Gastroesophageal sphincter (tissue), 4 donors: Measurements from ENCODE around the gene C1QTNF1. TPM values are rescaled to one million over a fixed set of nuclear protein-coding genes. Genes with fewer than 3 reads are reported as not detected.

Experiments
- ATAC-seq: fragments of 150-250 bp; one replicate; pipeline ENCODE4 v1.9.1; 2016; ENCODE audit warnings: mild to moderate bottlenecking, moderate library complexity
- H3K27ac ChIP-seq, 4 donors: fragments of 200-600 bp; sonication (generic) in 3 of 4; 1 replicate in 3 of 4; 2 replicates in 1 of 4; pipeline ENCODE4 v1.5.1; 2016 to 2019
- H3K27me3 ChIP-seq: fragments of 200-600 bp; sonication (generic); one replicate; pipeline ENCODE4 v1.5.1; 2019
- H3K36me3 ChIP-seq, 2 donors: fragments of 200-600 bp; sonication (generic); one replicate each; pipeline ENCODE4 v1.5.1; 2019; ENCODE audit warnings: control low read depth in 1 of 2
- H3K4me1 ChIP-seq, 3 donors: fragments of 200-600 bp; sonication (generic); 1 replicate in 2 of 3; 2 replicates in 1 of 3; pipeline ENCODE4 v1.5.1; 2016 to 2019; ENCODE audit warnings: control low read depth in 2 of 3
- H3K4me3 ChIP-seq, 2 donors: fragments of 200-600 bp; sonication (generic); one replicate each; pipeline ENCODE4 v1.5.1; 2019; ENCODE audit warnings: mild to moderate bottlenecking in 1 of 2, moderate library complexity in 1 of 2
- H3K9me3 ChIP-seq, 3 donors: fragments of 200-600 bp; sonication (generic); one replicate each; pipeline ENCODE4 v1.5.1; 2017 to 2019; ENCODE audit warnings: control low read depth in 2 of 3
- CTCF ChIP-seq, 4 experiments: fragments of 200-600 bp in 2 of 4; fragments of 450-650 bp in 2 of 4; sonication (generic) in 1 of 4; IDR thresholded peaks; one replicate each; pipeline ENCODE4 v1.5.1; 2017 to 2019; ENCODE audit warnings: antibody characterized with exemption in 4 of 4, mild to moderate bottlenecking in 2 of 4, moderate library complexity in 2 of 4
- EP300 ChIP-seq: sonication (generic); formaldehyde crosslinking; IDR thresholded peaks from one replicate; pipeline ENCODE4 v1.6.1; 2017; ENCODE audit warnings: antibody characterized with exemption, mild to moderate bottlenecking
- POLR2A ChIP-seq, 2 donors: fragments of 450-650 bp; IDR thresholded peaks; one replicate each; pipeline ENCODE4 v1.6.1; 2017; ENCODE audit warnings: antibody characterized with exemption in 2 of 2, mild to moderate bottlenecking in 2 of 2, moderate library complexity in 1 of 2
- POLR2AphosphoS5 ChIP-seq: sonication (generic); formaldehyde crosslinking; IDR thresholded peaks from one replicate; pipeline ENCODE4 v1.6.1; 2017; ENCODE audit warnings: antibody characterized with exemption
- WGBS, 2 donors: methylation state at CpG; one replicate each; pipeline ENCODE4 v1.1.5; 2018; ENCODE audit warnings: low coverage in 1 of 2; 5-methylcytosine and 5-hydroxymethylcytosine counted together
- total RNA-seq, 4 donors: library from RNA; depleted of rRNA; stranded (reverse); fragments of >200 nt; gene quantifications; one replicate each; pipeline ENCODE4 v1.1.0, GENCODE V29; 2016

Gene C1QTNF1
- total RNA-seq, 4 donors from 2014 or later, result 50.8 to 76.5 (median 72.3) TPM

- H3K36me3 ChIP-seq, result peaks cover 0 to 78% of the 10 kb centered on the region in 2 donors
These were observed 26.7 kb upstream of the C1QTNF1 start for GRCh38 chr17:78997231-78997741.

GRCh38 chr17:78997881-78998280 lies 26.1 kb upstream of the C1QTNF1 start:
- Histone ChIP-seq H3K4me1 (peaks cover 0 to 28% (median 0%) of the 10 kb centered on the region in 3 donors), H3K4me3 (no peak overlapping the region), H3K27me3 (no peaks in the 10 kb centered on the region), H3K27ac (no peak overlapping the region), H3K36me3 (peaks cover 0 to 79% of the 10 kb centered on the region in 2 donors), H3K9me3 (no peaks in the 10 kb centered on the region)
- TF ChIP-seq POLR2A (IDR thresholded peaks at IDR 0.05), result no peak
- TF ChIP-seq CTCF (IDR thresholded peaks at IDR 0.05), result no peak
- no peak for TF ChIP-seq EP300
- 88% methylated on average over 4 of the region's 6 CpGs; no CpG with 5 or more reads in 1 of the 2 donors for WGBS, 2 donors
- no peak for ATAC-seq

More at GRCh38 chr17:78997231-78997741, 26.7 kb upstream of the C1QTNF1 start:
- no peak overlapping the region for H3K27ac ChIP-seq
- TF ChIP-seq POLR2A (IDR thresholded peaks at IDR 0.05) (no peak), EP300 (no peak), CTCF (IDR thresholded peaks at IDR 0.05) (no peak), POLR2AphosphoS5 (no peak)
- 91 to 93% methylated on average over 6 to 7 of the region's 27 CpGs for WGBS, 2 donors
- no peak for ATAC-seq
- H3K9me3 ChIP-seq, result no peaks in the 10 kb centered on the region
- H3K27me3 ChIP-seq, result no peaks in the 10 kb centered on the region
- peaks cover 0 to 28% (median 0%) of the 10 kb centered on the region in 3 donors for H3K4me1 ChIP-seq
- H3K4me3 ChIP-seq, result no peak overlapping the region

- Histone ChIP-seq H3K4me3 (no peak overlapping the region), H3K27ac (no peak overlapping the region), H3K27me3 (no peaks in the 10 kb centered on the region), H3K4me1 (peaks cover 0 to 28% (median 0%) of the 10 kb centered on the region in 3 donors), H3K36me3 (peaks cover 0 to 74% of the 10 kb centered on the region in 2 donors), H3K9me3 (no peaks in the 10 kb centered on the region)
- 79% methylated on average over 10 of the region's 28 CpGs; no CpG with 5 or more reads in 1 of the 2 donors for WGBS, 2 donors
- no peak for TF ChIP-seq POLR2AphosphoS5
- no peak for TF ChIP-seq EP300
- TF ChIP-seq POLR2A (IDR thresholded peaks at IDR 0.05), result no peak
- no peak for TF ChIP-seq CTCF (IDR thresholded peaks at IDR 0.05)
- ATAC-seq, result no peak
These were observed 25.5 kb upstream of the C1QTNF1 start for GRCh38 chr17:78998311-78999055.

GRCh38 chr17:78999056-78999768 lies 24.8 kb upstream of the C1QTNF1 start:
- H3K4me1 ChIP-seq, result peaks cover 0 to 28% (median 0%) of the 10 kb centered on the region in 3 donors
- no peak for TF ChIP-seq POLR2A (IDR thresholded peaks at IDR 0.05)
- TF ChIP-seq CTCF (IDR thresholded peaks at IDR 0.05), result no peak
- no peak for TF ChIP-seq EP300
- no peak overlapping the region for H3K4me3 ChIP-seq
- 87 to 93% methylated on average over 11 to 13 of the region's 17 CpGs for WGBS, 2 donors
- no peaks in the 10 kb centered on the region for H3K27me3 ChIP-seq
- no peaks in the 10 kb centered on the region for H3K9me3 ChIP-seq
- no peak overlapping the region for H3K27ac ChIP-seq
- ATAC-seq, result no peak
- H3K36me3 ChIP-seq, result peaks cover 0 to 67% of the 10 kb centered on the region in 2 donors
